Astrocyte (in vitro differentiated cells and primary cell): ENCODE measurements around the gene MAPKAP1. TPM values are rescaled to one million over a fixed set of nuclear protein-coding genes. Genes with fewer than 3 reads are reported as not detected.

ENCODE experiments used
- DNase-seq: peaks from one replicate; pipeline ENCODE4 v3.0.0-alpha.2; 2010; ENCODE audit warnings: low read depth
- FAIRE-seq: peaks from 2 replicates; lab custom pipeline; 2011; peaks lifted over from hg19 to GRCh38; lab: Jason Lieb, UNC
- H2AFZ ChIP-seq: 2 replicates; pipeline ENCODE4 v1.6.0; 2012; ENCODE audit warnings: low read depth, low read length, inconsistent platforms
- H3K27ac ChIP-seq: 2 replicates; pipeline ENCODE4 v1.5.1; 2011; ENCODE audit warnings: low read depth, low read length, inconsistent platforms
- H3K27me3 ChIP-seq: 2 replicates; pipeline ENCODE4 v1.6.0; 2011; ENCODE audit warnings: low read length, inconsistent platforms; ENCODE audit not compliant: insufficient read depth
- H3K36me3 ChIP-seq: 2 replicates; pipeline ENCODE4 v1.5.1; 2011; ENCODE audit warnings: low read length, inconsistent platforms; ENCODE audit not compliant: insufficient read depth
- H3K4me1 ChIP-seq: 2 replicates; pipeline ENCODE4 v1.5.1; 2011; ENCODE audit warnings: low read length, inconsistent platforms; ENCODE audit not compliant: insufficient read depth
- H3K4me2 ChIP-seq: 2 replicates; pipeline ENCODE4 v1.6.0; 2012; ENCODE audit warnings: low read length, inconsistent platforms
- H3K4me3 ChIP-seq: 2 replicates; pipeline ENCODE4 v1.5.1; 2011; ENCODE audit warnings: low read depth, mild to moderate bottlenecking, low read length, inconsistent platforms; ENCODE audit not compliant: insufficient read depth
- H3K79me2 ChIP-seq: 2 replicates; pipeline ENCODE4 v1.6.0; 2012; ENCODE audit warnings: mild to moderate bottlenecking, low read length, inconsistent platforms; ENCODE audit not compliant: insufficient read depth
- H3K9ac ChIP-seq: 2 replicates; pipeline ENCODE4 v1.6.0; 2012; ENCODE audit warnings: mild to moderate bottlenecking, low read length, inconsistent platforms
- H3K9me3 ChIP-seq: 2 replicates; pipeline ENCODE4 v1.5.1; 2012; ENCODE audit warnings: low read depth, mild to moderate bottlenecking, low read length, inconsistent platforms; ENCODE audit not compliant: insufficient read depth
- H4K20me1 ChIP-seq: 2 replicates; pipeline ENCODE4 v1.6.0; 2012; ENCODE audit warnings: low read length, inconsistent platforms; ENCODE audit not compliant: insufficient read depth
- H3K27ac Mint-ChIP-seq: one replicate; pipeline ENCODE4 v1.8.0; 2021; ENCODE audit warnings: mild to moderate bottlenecking, mixed read lengths; ENCODE audit not compliant: unreplicated experiment
- H3K27me3 Mint-ChIP-seq: one replicate; pipeline ENCODE4 v1.8.0; 2021; ENCODE audit warnings: low read depth, mixed read lengths; ENCODE audit not compliant: unreplicated experiment
- H3K36me3 Mint-ChIP-seq: one replicate; pipeline ENCODE4 v1.8.0; 2021; ENCODE audit warnings: low read depth, mixed read lengths; ENCODE audit not compliant: unreplicated experiment
- H3K4me1 Mint-ChIP-seq: one replicate; pipeline ENCODE4 v1.8.0; 2021; ENCODE audit warnings: low read depth, mixed read lengths; ENCODE audit not compliant: unreplicated experiment
- H3K4me3 Mint-ChIP-seq: one replicate; pipeline ENCODE4 v1.8.0; 2021; ENCODE audit warnings: mild to moderate bottlenecking, moderate library complexity, mixed read lengths; ENCODE audit not compliant: unreplicated experiment
- H3K9me3 Mint-ChIP-seq: one replicate; pipeline ENCODE4 v1.8.0; 2021; ENCODE audit warnings: mild to moderate bottlenecking, mixed read lengths; ENCODE audit not compliant: unreplicated experiment
- CTCF ChIP-seq: IDR thresholded peaks from 2 replicates; pipeline ENCODE4 v1.5.1; 2011; ENCODE audit warnings: low read depth, mild to moderate bottlenecking, inconsistent platforms, low read length, moderate library complexity; ENCODE audit not compliant: insufficient read depth
- EZH2 ChIP-seq: IDR thresholded peaks from 2 replicates; pipeline ENCODE4 v1.6.1; 2012; ENCODE audit warnings: mild to moderate bottlenecking, low read length, inconsistent platforms; ENCODE audit not compliant: insufficient read depth
- total RNA-seq: library from RNA; stranded (reverse); gene quantifications from 2 replicates; pipeline ENCODE4 v1.2.1, GENCODE V29; 2021

MAPKAP1 gene
- total RNA-seq, 1 donor from 2014 or later: 109 TPM

DNA sequence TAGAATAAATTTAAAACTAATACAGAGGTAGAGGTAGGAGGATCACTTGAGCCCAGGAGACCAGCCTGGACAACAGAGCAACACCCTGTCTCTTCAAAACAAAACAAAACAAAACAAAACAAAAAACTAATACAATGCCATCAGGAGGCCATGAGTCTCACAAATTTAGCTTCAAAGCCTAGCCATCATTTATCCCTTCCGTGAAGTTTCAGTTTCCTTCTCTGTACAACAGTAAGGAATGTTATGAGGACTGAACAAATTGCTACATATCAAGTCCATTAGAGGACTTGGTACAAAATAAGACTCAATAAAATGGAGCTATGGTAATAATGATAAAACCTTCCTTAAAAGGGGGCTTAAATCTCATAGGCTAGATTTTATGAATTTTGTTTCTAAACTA, 60.8 kb downstream of the MAPKAP1 start:
- no peak overlapping the region for H2AFZ ChIP-seq
- H3K36me3 Mint-ChIP-seq: no peaks in the 10 kb centered on the region
- H3K36me3 ChIP-seq: no peaks in the 10 kb centered on the region
- no peaks in the 10 kb centered on the region for H4K20me1 ChIP-seq
- H3K9ac ChIP-seq: no peak overlapping the region
- H3K4me1 ChIP-seq: peaks cover 40% of the 10 kb centered on the region
- no peaks in the 10 kb centered on the region for H3K27me3 Mint-ChIP-seq
- no peaks in the 10 kb centered on the region for H3K9me3 Mint-ChIP-seq
- H3K27ac Mint-ChIP-seq: peak overlapping the region; percentile 89
- no peak for TF ChIP-seq CTCF
- TF ChIP-seq EZH2: no peak
- no peak overlapping the region for H3K4me3 ChIP-seq
- H3K9me3 ChIP-seq: no peaks in the 10 kb centered on the region
- H3K4me2 ChIP-seq: peak overlapping the region; percentile 49
- H3K27ac ChIP-seq: peak overlapping the region; percentile 25
- no peaks in the 10 kb centered on the region for H3K27me3 ChIP-seq
- peaks cover 68% of the 10 kb centered on the region for H3K79me2 ChIP-seq
- H3K4me3 Mint-ChIP-seq: no peak overlapping the region
- H3K4me1 Mint-ChIP-seq: peaks cover 59% of the 10 kb centered on the region
- no peak for DNase-seq
- FAIRE-seq: no peak

DNA sequence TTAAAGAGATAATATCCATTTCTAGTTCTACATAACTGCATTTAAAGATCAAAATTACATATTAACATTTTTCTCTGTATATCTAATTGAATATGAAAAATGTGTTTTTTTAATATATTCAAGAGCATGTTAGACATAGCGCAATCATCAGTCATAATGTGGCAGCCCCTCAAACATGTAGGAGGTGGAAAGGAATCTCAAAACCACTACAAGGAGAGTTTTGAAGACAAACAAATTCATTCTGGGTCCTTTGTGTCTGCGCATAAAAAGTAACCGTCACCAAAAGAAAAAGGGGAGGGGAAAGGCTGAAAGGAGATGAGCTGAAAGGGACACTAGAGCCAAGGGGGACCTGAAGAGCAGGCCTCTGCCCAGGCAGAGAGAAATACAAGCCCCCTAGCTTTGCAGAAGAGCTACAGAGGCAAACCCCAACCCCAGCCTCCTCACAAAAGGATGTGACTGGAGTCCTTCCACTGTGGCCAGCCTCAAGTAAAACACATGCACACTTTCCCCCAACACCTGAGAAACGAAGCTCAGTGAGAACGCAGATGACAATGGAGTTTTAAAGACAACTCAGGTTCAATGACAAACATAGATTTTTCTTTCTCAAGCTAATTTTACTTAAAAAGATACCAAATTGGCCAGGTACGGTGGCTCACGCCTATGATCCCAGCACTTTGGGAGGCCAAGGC, 62.0 kb downstream of the MAPKAP1 start:
- DNase-seq: peak; percentile 51

More for the DNA sequence above, 62.0 kb downstream of the MAPKAP1 start:
- TF ChIP-seq EZH2: no peak
- no peak for TF ChIP-seq CTCF
- Mint-ChIP-seq H3K27me3 (no peaks in the 10 kb centered on the region), H3K4me3 (no peak overlapping the region), H3K4me1 (peaks cover 47% of the 10 kb centered on the region), H3K9me3 (no peaks in the 10 kb centered on the region), H3K27ac (peak overlapping the region; percentile 80), H3K36me3 (peaks cover 3% of the 10 kb centered on the region)
- H3K4me2 ChIP-seq: peak overlapping the region; percentile 14
- peak overlapping the region; percentile 52 for H3K27ac ChIP-seq
- H2AFZ ChIP-seq: no peak overlapping the region
- H4K20me1 ChIP-seq: no peaks in the 10 kb centered on the region
- no peaks in the 10 kb centered on the region for H3K27me3 ChIP-seq
- H3K79me2 ChIP-seq: peaks cover 70% of the 10 kb centered on the region
- H3K9ac ChIP-seq: peak overlapping the region; percentile 12
- FAIRE-seq: no peak
- no peaks in the 10 kb centered on the region for H3K36me3 ChIP-seq
- no peaks in the 10 kb centered on the region for H3K9me3 ChIP-seq
- H3K4me1 ChIP-seq: peaks cover 30% of the 10 kb centered on the region
- H3K4me3 ChIP-seq: no peak overlapping the region
